Esophagus muscularis mucosa (tissue), 3 donors: ENCODE results near the gene TARS1.

Experiments used
- POLR2A ChIP-seq: fragments of 450-650 bp; IDR thresholded peaks from one replicate; pipeline ENCODE4 v1.6.1; 2017; ENCODE audit warnings: antibody characterized with exemption, moderate library complexity, mild to moderate bottlenecking, low read depth
- TF ChIP-seq, protein P1 (sequence below), 3 experiments: fragments of 200-600 bp in 2 of 3; fragments of 450-650 bp in 1 of 3; sonication (generic) in 2 of 3; IDR thresholded peaks; one replicate each; pipeline ENCODE4 v1.5.1; 2017 to 2019; ENCODE audit warnings: antibody characterized with exemption in 3 of 3, mild to moderate bottlenecking in 2 of 3, moderate library complexity in 1 of 3

DNA sequence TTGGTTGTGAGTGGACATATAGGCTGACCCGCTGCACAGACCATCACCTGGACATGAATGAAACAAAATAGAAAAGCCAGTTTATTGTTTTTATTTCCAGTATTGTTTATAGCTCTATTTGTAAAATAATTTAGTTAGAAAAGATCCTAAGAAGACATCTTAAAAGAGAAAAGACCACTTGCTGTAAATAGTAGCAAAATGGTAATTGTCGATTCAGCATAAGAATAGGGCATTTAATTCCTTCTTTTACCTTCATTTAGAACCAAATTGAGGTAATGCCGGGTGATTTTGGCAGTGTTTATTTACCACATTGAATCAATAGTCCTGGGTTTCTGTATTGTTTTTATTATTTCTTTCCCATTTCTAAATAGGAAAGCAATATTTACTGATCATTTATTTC, 7.4 kb downstream of the TARS1 start:
- TF ChIP-seq, protein P1, sequence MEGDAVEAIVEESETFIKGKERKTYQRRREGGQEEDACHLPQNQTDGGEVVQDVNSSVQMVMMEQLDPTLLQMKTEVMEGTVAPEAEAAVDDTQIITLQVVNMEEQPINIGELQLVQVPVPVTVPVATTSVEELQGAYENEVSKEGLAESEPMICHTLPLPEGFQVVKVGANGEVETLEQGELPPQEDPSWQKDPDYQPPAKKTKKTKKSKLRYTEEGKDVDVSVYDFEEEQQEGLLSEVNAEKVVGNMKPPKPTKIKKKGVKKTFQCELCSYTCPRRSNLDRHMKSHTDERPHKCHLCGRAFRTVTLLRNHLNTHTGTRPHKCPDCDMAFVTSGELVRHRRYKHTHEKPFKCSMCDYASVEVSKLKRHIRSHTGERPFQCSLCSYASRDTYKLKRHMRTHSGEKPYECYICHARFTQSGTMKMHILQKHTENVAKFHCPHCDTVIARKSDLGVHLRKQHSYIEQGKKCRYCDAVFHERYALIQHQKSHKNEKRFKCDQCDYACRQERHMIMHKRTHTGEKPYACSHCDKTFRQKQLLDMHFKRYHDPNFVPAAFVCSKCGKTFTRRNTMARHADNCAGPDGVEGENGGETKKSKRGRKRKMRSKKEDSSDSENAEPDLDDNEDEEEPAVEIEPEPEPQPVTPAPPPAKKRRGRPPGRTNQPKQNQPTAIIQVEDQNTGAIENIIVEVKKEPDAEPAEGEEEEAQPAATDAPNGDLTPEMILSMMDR (IDR thresholded peaks at IDR 0.05) = no peak
- no peak for TF ChIP-seq POLR2A
